HepG2 (cell line): ENCODE data around the gene ZSCAN2. TPM values are rescaled to one million over a fixed set of nuclear protein-coding genes. Genes with fewer than 3 reads are reported as not detected.

Experiments
- ARID2 ChIP-seq: sonication (generic); formaldehyde crosslinking; IDR thresholded peaks from 2 replicates; pipeline ENCODE4 v1.8.1; 2022; ENCODE audit warnings: mild to moderate bottlenecking, missing genetic modification reagents, borderline replicate concordance
- EHMT2 ChIP-seq: fragments of 200-600 bp; sonication (generic); IDR thresholded peaks from 2 replicates; pipeline ENCODE4 v1.7.0; 2017; ENCODE audit warnings: antibody characterized with exemption, low read depth, low read length, borderline replicate concordance
- FIP1L1 ChIP-seq: fragments of 200-400 bp; formaldehyde crosslinking; IDR thresholded peaks from 2 replicates; pipeline ENCODE4 v1.6.1; 2018; ENCODE audit warnings: low read depth, mild to moderate bottlenecking, low read length, moderate library complexity, borderline replicate concordance; ENCODE audit not compliant: insufficient read depth
- FOXA3 ChIP-seq: IDR thresholded peaks from 2 replicates; pipeline ENCODE4 v1.6.1; 2016; ENCODE audit warnings: missing genetic modification reagents, missing compliant biosample characterization
- GTF3A ChIP-seq: sonication (generic); formaldehyde crosslinking; conservative IDR thresholded peaks from 2 replicates; pipeline ENCODE4 v1.4.0; 2020; ENCODE audit warnings: mild to moderate bottlenecking, missing genetic modification reagents
- ISL2 ChIP-seq: sonication (generic); formaldehyde crosslinking; IDR thresholded peaks from 2 replicates; pipeline ENCODE4 v1.5.0; 2020; ENCODE audit warnings: missing genetic modification reagents
- NAIF1 ChIP-seq: sonication (generic); formaldehyde crosslinking; IDR thresholded peaks from 2 replicates; pipeline ENCODE4 v1.5.0; 2020; ENCODE audit warnings: mild to moderate bottlenecking, missing genetic modification reagents, borderline replicate concordance
- RBM22 ChIP-seq: fragments of 200-400 bp; formaldehyde crosslinking; optimal IDR thresholded peaks from 2 replicates; pipeline ENCODE3; 2017; ENCODE audit warnings: mild to moderate bottlenecking, low read length, moderate library complexity
- XRCC5 ChIP-seq: fragments of 200-400 bp; formaldehyde crosslinking; optimal IDR thresholded peaks from 2 replicates; pipeline ENCODE3; 2017; ENCODE audit warnings: mild to moderate bottlenecking, low read length
- ZFYVE20 ChIP-seq: sonication (generic); formaldehyde crosslinking; IDR thresholded peaks from 2 replicates; pipeline ENCODE4 v1.8.0; 2023; ENCODE audit warnings: low read depth, mild to moderate bottlenecking, moderate library complexity, missing genetic modification reagents, borderline replicate concordance
- ZNF12 ChIP-seq: sonication (generic); formaldehyde crosslinking; IDR thresholded peaks from 2 replicates; pipeline ENCODE4 v1.5.0; 2020; ENCODE audit warnings: missing genetic modification reagents
- ZNF296 ChIP-seq: sonication (generic); formaldehyde crosslinking; conservative IDR thresholded peaks from 2 replicates; pipeline ENCODE4 v1.5.0; 2020; ENCODE audit warnings: mild to moderate bottlenecking, missing genetic modification reagents
- ZNF33B ChIP-seq: sonication (generic); formaldehyde crosslinking; IDR thresholded peaks from 2 replicates; pipeline ENCODE4 v1.5.1; 2020; ENCODE audit warnings: mild to moderate bottlenecking, missing genetic modification reagents
- ZNF367 ChIP-seq: sonication (generic); formaldehyde crosslinking; IDR thresholded peaks from 2 replicates; pipeline ENCODE4 v1.4.0; 2020; ENCODE audit warnings: missing genetic modification reagents, borderline replicate concordance
- ZNF431 ChIP-seq: sonication (generic); formaldehyde crosslinking; IDR thresholded peaks from 2 replicates; pipeline ENCODE4 v1.9.0; 2022; ENCODE audit warnings: missing genetic modification reagents, low read depth, mild to moderate bottlenecking, borderline replicate concordance
- ZNF619 ChIP-seq: sonication (generic); formaldehyde crosslinking; IDR thresholded peaks from 2 replicates; pipeline ENCODE4 v1.4.0; 2020; ENCODE audit warnings: mild to moderate bottlenecking, missing genetic modification reagents
- ZNF709 ChIP-seq: sonication (generic); formaldehyde crosslinking; IDR thresholded peaks from 2 replicates; pipeline ENCODE4 v1.5.0; 2020; ENCODE audit warnings: mild to moderate bottlenecking, missing genetic modification reagents
- polyA plus RNA-seq, 8 experiments: library from polyadenylated mRNA; depleted of rRNA in 3 of 8; stranded (reverse) in 7 of 8; unstranded in 1 of 8; fragments of >200 nt; fragmentation: Illumina TruSeq in 4 of 8; extraction: Trizol in 4 of 8; gene quantifications; 2 replicates each; pipeline versions ENCODE4 v1.2.1 to v1.2.3, GENCODE V29; 2011 to 2016; ENCODE audit warnings: low read depth in 4 of 8, missing spikeins in 1 of 8, mixed read lengths in 1 of 8; ENCODE audit not compliant: insufficient read depth in 1 of 8
- total RNA-seq, 5 experiments: library from RNA; depleted of rRNA; stranded (reverse); fragments of >200 nt; fragmentation: Illumina TruSeq; extraction: Trizol; gene quantifications; 2 replicates each; pipeline ENCODE4 v1.2.3, GENCODE V29; 2016; ENCODE audit warnings: low read depth in 1 of 5
- TF ChIP-seq, protein P1 (sequence below): sonication (generic); formaldehyde crosslinking; IDR thresholded peaks from 2 replicates; pipeline ENCODE4 v1.9.0; 2022; ENCODE audit warnings: low read depth, missing genetic modification reagents
- TF ChIP-seq, protein P2 (sequence below): sonication (generic); formaldehyde crosslinking; IDR thresholded peaks from 2 replicates; pipeline ENCODE4 v1.5.0; 2020; ENCODE audit warnings: missing genetic modification reagents, mild to moderate bottlenecking, borderline replicate concordance
- TF ChIP-seq, protein P3 (sequence below): sonication (generic); formaldehyde crosslinking; IDR thresholded peaks from 2 replicates; pipeline ENCODE4 v1.4.0; 2020; ENCODE audit warnings: low read depth, mild to moderate bottlenecking, missing genetic modification reagents
- TF ChIP-seq, protein P4 (sequence below): sonication (generic); formaldehyde crosslinking; IDR thresholded peaks from 2 replicates; pipeline ENCODE4 v1.5.1; 2020; ENCODE audit warnings: missing genetic modification reagents, mild to moderate bottlenecking, borderline replicate concordance
- TF ChIP-seq, protein P5 (sequence below): sonication (generic); formaldehyde crosslinking; IDR thresholded peaks from 2 replicates; pipeline ENCODE4 v1.9.0; 2021; ENCODE audit warnings: missing genetic modification reagents, borderline replicate concordance
- TF ChIP-seq, protein P6 (sequence below): IDR thresholded peaks from 2 replicates; pipeline ENCODE4 v1.6.1; 2016; ENCODE audit warnings: missing genetic modification reagents, missing compliant biosample characterization

Gene ZSCAN2
- total and polyA plus RNA-seq, 2 of the 13 experiments (the other 11 are each of a cell fraction or from before 2014, with no cell fraction given) = 11.4 to 21.5 TPM

DNA sequence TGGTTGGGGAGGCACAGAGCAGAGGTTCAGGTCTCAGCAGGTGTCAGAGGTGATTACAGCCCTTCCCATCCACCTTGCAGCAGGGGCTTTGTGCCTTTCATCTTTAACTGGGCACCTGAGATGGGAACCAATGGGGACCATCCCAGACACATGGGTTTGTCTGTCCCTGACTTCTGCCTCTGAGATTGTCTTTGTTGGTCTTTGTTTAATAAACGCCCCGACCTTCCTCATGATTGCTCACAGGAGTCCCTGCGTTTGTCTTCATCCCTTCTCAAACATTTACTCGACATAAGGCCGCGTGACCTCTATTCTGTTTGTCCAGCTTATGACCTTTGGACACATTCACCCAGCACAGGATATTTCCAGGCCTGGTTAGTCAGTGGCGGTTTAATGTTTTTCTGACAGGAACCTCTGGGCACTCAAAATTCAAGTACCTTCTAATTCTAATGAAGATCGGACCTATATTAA lies 5.9 kb downstream of the ZSCAN2 start (continued):
- TF ChIP-seq, protein P1, sequence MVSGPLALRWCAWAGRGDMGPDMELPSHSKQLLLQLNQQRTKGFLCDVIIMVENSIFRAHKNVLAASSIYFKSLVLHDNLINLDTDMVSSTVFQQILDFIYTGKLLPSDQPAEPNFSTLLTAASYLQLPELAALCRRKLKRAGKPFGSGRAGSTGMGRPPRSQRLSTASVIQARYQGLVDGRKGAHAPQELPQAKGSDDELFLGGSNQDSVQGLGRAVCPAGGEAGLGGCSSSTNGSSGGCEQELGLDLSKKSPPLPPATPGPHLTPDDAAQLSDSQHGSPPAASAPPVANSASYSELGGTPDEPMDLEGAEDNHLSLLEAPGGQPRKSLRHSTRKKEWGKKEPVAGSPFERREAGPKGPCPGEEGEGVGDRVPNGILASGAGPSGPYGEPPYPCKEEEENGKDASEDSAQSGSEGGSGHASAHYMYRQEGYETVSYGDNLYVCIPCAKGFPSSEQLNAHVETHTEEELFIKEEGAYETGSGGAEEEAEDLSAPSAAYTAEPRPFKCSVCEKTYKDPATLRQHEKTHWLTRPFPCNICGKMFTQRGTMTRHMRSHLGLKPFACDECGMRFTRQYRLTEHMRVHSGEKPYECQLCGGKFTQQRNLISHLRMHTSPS (CRISPR knock-in tag) = no peak
- no peak for TF ChIP-seq ZFYVE20 (CRISPR knock-in tag)
- no peak for TF ChIP-seq ZNF367 (CRISPR knock-in tag)
- TF ChIP-seq XRCC5 = no peak
- TF ChIP-seq ZNF431 (CRISPR knock-in tag) = no peak
- TF ChIP-seq FOXA3 (CRISPR knock-in tag) = peak; percentile 91
- no peak for TF ChIP-seq ZNF619 (CRISPR knock-in tag)
- TF ChIP-seq, protein P2, sequence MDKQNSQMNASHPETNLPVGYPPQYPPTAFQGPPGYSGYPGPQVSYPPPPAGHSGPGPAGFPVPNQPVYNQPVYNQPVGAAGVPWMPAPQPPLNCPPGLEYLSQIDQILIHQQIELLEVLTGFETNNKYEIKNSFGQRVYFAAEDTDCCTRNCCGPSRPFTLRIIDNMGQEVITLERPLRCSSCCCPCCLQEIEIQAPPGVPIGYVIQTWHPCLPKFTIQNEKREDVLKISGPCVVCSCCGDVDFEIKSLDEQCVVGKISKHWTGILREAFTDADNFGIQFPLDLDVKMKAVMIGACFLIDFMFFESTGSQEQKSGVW = no peak
- TF ChIP-seq ISL2 (CRISPR knock-in tag) = peak; percentile 87
- TF ChIP-seq, protein P3, sequence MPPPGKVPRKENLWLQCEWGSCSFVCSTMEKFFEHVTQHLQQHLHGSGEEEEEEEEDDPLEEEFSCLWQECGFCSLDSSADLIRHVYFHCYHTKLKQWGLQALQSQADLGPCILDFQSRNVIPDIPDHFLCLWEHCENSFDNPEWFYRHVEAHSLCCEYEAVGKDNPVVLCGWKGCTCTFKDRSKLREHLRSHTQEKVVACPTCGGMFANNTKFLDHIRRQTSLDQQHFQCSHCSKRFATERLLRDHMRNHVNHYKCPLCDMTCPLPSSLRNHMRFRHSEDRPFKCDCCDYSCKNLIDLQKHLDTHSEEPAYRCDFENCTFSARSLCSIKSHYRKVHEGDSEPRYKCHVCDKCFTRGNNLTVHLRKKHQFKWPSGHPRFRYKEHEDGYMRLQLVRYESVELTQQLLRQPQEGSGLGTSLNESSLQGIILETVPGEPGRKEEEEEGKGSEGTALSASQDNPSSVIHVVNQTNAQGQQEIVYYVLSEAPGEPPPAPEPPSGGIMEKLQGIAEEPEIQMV (CRISPR knock-in tag) = no peak
- no peak for TF ChIP-seq ARID2 (CRISPR knock-in tag)
- no peak for TF ChIP-seq ZNF709 (CRISPR knock-in tag)
- TF ChIP-seq ZNF296 (CRISPR knock-in tag) = no peak
- no peak for TF ChIP-seq ZNF33B (CRISPR knock-in tag)
- TF ChIP-seq RBM22 = no peak
- TF ChIP-seq, protein P4, sequence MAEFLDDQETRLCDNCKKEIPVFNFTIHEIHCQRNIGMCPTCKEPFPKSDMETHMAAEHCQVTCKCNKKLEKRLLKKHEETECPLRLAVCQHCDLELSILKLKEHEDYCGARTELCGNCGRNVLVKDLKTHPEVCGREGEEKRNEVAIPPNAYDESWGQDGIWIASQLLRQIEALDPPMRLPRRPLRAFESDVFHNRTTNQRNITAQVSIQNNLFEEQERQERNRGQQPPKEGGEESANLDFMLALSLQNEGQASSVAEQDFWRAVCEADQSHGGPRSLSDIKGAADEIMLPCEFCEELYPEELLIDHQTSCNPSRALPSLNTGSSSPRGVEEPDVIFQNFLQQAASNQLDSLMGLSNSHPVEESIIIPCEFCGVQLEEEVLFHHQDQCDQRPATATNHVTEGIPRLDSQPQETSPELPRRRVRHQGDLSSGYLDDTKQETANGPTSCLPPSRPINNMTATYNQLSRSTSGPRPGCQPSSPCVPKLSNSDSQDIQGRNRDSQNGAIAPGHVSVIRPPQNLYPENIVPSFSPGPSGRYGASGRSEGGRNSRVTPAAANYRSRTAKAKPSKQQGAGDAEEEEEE (CRISPR knock-in tag) = no peak
- no peak; the same call in 1 of the 2 replicates for TF ChIP-seq ZNF12 (CRISPR knock-in tag)
- TF ChIP-seq GTF3A (CRISPR knock-in tag) = no peak
- TF ChIP-seq NAIF1 (CRISPR knock-in tag) = no peak
- no peak for TF ChIP-seq EHMT2
- TF ChIP-seq, protein P5, sequence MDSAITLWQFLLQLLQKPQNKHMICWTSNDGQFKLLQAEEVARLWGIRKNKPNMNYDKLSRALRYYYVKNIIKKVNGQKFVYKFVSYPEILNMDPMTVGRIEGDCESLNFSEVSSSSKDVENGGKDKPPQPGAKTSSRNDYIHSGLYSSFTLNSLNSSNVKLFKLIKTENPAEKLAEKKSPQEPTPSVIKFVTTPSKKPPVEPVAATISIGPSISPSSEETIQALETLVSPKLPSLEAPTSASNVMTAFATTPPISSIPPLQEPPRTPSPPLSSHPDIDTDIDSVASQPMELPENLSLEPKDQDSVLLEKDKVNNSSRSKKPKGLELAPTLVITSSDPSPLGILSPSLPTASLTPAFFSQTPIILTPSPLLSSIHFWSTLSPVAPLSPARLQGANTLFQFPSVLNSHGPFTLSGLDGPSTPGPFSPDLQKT (CRISPR knock-in tag) = no peak
- TF ChIP-seq, protein P6, sequence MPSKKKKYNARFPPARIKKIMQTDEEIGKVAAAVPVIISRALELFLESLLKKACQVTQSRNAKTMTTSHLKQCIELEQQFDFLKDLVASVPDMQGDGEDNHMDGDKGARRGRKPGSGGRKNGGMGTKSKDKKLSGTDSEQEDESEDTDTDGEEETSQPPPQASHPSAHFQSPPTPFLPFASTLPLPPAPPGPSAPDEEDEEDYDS (CRISPR knock-in tag) = peak; percentile 60
- TF ChIP-seq FIP1L1 = no peak
